Endometrial microvascular endothelial cells (primary cell): ENCODE measurements around the gene MLN. TPM values are rescaled to one million over a fixed set of nuclear protein-coding genes. Genes with fewer than 3 reads are reported as not detected.

Experiments used
- in situ Hi-C: cut with HindIII; loops from 2 replicates; pipeline ENCODE4 v1.10.0; 2017; ENCODE audit warnings: low sequenced_read_pairs, low pct_unique_long_range_greater_than_20kb; ENCODE audit errors: inconsistent ontology term
- total RNA-seq: library from RNA; depleted of rRNA; stranded (reverse); fragments of >200 nt; gene quantifications from one replicate; pipeline ENCODE4 v1.2.3, GENCODE V29; 2015; ENCODE audit errors: inconsistent ontology term

Gene MLN
- total RNA-seq, 1 donor from 2014 or later, result not detected

DNA sequence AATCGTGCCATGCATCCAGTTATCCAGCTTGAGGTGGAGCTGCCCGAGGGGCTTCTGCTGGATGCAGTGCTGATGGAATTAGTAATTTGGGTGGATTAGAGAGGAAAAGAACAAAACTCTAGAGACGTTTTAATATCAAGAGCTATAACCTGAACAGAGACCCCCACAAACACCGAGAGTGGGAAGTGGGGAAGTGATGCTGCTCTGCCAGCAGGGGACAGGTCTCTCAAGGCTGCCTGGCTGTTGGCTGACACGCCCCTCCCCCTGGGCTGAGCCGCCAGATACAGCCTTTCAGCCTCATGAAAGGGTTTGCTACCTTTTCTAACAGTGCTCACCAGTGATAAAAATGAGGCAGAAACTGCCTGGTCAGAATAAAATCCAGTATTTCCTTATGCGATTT, 24.5 kb downstream of the MLN start:
- in situ Hi-C loops, result no loop called here

DNA sequence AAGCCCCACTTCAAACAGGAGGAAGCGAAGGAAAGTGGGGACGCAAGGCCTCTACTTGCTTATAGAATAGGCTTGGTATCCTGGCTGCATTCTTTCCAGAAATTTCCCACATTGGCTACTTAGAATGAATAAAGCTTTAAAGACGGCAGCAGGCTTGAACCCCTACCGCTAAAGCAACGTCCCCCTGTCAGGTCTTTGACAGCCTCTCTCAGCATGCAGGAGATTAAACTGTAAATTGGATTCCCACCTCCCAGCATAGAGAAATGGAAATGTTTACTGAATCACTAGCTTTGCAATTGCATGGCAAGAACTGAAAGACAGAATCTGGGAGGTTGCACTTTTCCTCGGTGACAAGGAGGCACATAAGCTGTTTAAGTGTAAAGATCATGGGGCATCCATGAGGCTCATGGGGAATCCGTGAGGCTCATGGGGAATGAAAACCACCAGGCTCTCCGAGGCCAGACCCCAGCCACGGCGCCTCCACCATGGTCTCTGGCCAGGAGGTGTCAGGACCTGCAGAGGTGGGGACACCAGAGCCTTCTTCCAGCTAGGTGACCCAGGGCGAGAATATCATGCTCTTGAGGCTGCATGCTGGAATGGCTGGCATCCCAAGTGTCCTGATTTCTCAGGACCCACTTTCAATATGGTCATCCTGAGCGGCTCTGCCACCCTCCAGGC, 25.2 kb downstream of the MLN start:
- in situ Hi-C loops, result no loop called here

DNA sequence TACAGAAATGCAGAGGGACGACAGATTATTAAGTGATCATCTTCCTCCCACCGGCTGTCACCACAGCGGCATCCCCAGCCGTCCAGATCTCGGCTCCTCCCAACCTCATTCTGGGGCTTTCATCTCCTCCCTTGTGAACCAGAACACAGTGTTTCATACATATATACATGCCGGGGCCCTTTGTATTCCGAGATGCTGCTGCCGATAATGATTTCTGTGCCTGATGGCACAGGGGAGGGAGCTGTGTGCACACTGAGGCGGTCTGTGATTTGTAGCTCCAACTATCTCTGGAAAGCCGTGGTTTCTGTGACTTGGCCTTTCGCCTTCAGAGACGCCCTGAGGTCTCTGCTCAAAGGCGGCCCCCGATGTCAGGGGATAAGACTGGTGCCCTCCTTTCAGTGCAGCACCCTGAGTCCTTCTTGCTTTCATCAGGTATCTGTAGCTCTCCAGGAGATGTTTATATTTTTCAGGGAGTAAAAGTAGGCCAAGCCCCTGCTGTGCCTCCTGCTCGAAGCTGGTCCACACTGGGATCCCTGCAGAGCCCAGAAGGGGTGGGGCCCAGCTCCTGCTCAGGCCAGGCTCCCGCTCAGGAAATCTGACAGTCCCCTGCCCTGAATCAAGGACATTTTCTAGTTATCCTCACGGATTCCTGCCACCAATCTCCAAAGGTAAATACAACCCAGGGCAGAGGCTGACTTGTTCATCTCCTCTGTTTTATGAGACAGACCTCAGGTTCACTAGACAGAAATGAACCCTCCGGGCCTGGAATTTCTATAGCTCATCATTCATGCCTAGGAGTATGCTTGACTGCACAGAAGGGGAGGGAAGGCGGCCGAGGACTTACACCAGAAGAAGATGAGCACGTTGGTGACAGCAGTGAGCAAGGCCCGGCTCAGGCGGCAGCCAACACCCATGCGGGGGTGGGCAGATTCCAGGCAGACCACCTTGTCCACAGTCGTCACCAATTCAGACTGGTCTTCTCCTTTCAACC, 26.1 kb downstream of the MLN start:
- in situ Hi-C loops, result no loop called here

DNA sequence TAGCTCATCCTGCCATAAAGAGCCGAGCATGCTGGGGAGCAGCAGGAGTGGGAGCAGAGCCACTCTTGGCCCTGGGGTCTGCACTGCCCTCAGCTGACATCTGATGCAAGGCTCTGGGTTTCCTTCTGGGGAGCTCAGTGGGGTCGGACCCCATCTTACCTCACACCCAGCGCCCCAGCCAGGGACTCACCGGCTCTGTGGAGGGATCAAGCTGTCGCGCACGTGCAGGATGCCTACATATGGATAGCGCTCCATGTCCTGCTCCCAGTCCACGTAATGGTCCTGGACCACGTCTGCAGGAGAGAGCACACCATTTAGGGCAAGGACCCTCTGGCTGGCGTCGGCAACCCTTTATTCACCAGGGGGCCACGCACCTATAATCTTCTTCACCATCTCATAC, 27.0 kb downstream of the MLN start:
- in situ Hi-C loops, result no loop called here

DNA sequence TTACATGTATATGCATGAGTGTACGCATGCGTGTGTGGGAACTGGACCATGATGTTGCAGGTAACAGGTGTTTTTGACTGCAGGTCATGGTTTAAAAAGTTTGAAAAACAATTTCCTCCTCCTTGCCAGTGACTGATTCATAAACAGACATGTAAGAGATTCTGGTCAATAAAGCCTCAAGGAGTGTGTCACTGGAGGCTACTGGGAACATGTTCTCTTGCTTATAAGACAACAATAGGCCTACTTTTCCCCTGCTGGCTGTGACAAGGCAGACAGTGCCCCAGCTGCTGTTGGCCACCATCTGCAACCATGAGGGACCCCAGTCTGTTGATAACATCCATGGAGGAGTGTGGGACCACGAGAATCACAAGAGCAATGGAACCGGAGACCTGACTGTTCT, 27.6 kb downstream of the MLN start:
- in situ Hi-C loops, result no loop called here

DNA sequence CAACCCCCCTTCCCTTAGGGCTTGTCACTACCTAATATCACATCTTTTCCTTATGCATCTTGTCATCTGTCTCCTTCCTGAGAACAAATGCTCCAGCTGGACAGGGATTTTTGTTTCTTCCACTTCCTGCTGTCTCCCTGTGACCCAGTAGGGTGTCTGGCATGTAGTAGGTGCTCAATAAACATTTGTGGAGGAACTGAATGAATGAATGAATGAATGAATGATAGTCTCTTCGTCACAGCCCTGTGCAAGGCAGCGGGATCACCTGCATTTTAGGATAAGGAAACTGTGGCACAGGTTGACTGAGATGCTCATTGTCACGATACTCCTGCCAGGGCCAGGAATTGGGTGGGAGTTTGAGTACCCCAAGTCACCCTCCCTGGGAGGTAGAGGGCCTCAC, 29.0 kb downstream of the MLN start:
- in situ Hi-C loops, result no loop called here

DNA sequence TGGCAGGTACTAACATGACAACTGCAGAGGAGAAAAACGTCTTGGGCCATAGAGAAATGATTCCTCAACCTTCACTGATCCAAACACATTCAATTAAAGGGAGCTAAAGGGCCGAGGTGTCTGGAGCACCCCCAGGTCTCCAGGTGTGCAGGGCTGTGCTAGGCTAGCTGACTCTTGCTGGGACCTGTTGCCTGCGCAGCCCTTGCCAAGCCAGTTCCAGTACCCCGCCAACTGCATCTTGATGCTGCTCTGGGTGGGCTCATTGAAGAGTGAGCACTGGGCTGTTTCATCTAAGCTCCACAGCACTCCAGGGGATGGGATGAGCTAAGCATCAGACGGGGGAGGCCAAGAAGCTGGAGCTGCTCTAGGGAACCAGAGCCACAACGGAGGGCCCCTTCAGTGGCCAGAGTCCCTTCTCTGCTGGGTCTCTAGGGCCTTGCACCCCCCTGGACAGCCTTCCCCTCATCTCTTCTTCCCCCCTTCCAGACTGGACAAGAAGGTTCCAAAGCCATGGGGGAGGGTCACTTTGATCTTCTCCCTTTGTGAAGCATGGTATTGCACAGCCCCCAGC, 30.8 kb downstream of the MLN start:
- in situ Hi-C loops, result no loop called here

DNA sequence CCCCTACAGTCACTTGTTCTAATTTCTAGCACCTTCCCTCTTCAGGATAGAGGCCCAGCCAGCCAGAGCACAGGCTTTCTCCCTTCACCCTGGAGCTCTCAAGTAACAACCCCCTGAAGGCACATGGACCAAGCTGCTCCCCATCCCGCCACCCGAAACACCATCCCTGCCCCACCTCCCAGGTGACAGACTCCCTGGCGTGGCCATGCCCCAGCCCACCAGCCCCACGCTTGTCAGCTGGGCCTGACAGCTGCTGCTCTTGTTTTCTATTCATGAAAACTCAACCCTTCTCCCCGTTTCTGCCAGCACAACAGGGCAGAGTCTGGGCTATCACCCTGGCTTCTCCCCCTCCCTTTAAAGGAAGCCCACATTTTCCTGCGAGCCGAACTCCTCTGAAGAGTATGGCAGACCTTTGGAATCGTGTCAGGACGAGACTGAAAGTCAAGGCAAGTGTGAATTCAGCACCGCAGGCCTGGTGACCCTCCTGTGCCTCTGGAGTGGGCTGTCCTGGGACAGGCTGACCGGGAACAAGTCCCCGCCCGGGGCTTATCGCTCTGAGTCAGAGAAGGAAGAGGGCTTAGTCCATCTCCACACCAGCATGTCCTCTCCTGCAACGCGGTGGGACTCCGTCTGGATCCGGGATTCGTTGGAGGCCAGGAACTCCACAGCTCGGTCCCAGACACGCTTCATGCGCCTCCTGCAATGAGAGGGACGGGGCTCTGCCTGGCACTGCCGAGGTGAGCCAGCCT, 31.5 kb downstream of the MLN start:
- in situ Hi-C loops, result no loop called here

DNA sequence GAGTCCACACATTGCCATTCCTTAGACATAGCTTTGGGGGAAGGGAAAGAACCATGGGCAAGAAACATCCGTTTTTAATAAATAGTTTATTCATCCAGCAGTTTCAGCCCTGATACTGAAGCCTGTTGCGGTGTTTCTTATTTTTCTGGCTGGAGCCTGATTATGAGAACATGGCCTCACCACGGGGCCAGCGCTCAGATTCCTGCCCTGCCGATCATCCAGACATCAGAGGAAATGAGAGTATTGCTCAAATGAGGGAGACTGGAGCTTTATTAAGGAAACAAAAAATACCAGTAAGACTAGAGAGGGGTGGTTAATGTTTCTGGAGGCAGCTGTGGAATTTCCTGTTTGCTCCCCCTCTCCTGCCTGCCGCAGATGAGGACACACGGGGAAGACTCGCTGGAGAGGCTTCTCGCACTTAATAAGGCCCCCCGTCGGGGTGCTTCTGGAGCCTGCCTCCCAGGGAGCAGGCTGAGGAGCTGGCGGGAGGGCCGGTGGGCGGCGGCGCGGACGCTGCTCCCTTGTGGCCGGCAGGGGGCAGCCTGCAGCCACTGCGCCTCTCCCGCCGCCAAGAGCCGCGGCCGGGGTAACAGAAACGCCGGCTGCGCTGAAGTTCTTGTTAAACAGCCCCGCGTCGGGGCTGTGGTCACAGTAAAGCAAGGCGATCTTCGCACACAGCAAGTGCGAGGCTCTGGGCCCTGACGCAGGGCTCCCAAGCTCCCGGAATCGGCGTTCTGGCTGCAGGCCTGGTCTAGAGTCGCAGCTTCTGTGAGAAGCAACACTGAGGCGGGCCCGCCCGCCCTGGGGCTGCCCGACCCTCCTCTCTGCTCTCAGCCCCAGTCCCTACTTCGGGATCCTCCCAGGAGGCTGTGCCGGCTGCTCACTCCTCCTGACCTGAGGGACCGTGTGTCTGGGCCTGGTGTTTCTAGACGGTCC, 32.4 kb downstream of the MLN start:
- in situ Hi-C loops, result no loop called here

DNA sequence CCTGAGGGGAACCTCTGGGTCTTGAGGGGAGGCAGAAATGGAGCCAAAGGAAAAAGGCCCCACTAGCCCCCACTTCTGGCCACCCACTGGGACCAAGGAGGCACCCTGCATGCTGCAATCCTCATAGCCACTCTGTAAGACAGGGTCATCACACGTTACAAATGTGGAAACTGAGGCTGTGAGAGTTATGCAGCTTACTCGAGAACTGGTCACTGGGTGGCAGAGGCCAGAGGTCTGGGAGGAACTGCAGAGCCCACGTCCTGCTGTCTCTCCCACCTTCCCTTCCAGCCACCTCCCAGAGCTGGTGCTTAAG, 33.0 kb downstream of the MLN start:
- in situ Hi-C loops, result no loop called here

DNA sequence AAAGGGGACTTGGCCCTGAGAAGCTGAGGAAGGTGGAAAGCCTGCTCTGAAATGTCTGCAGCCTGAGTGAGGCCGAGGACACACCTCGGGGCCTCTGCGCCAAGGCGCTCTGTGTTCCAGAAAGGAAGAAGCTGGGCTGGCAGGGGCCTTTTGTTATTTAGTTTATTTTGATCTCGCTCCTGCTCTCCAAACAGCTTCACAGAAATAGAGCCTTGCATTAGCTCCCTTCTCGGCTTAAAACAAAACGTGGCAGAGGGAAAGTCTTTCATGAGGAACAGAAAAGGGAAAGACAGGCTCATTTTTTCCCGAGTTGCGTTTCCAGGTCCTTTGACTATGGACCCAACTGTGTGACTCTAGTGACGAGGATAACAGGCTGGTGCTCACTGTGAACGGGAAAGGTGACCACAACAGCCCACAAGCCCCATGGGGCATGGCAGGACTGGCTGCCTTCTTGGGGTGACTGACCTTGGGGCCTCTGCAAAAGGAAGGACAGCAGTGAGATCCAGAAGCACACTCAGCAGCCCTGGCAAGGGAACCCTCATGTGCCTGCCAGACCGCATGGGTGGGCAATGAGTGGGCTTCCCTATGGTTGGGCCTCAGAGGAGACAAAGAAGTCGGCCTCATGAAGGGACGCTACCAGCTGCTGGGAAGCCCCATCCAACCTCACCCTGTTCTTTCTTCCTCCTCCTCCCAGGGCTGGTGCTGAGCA, 33.5 kb downstream of the MLN start:
- in situ Hi-C loops, result no loop called here

DNA sequence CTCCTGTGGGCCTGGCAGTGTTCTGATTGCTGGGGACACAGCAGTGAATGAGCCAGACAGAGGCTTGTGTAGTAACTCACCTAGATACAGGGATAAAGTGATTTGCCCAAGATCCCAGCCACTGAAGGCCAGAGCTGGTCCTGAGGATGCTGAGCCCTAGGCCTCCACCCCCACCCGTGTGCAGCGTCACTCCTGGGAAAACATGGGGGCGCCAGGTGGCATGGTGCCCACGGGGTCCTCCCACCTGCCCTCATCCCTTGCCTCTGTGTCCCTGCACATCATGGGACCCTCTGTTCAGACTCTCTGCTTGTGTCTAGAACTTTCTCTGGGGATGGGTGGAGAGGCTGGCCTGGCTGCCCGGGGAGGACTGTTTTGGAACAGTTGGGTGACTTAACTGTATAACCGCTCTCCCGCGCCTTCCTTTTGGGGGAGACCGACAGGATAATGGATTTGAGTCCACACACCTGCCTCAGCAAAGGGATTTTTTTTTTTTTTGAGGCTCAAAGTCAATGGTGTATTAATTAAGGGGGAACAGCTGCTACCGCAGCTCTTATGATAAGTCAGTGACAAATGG, 34.5 kb downstream of the MLN start:
- in situ Hi-C loops, result no loop called here

DNA sequence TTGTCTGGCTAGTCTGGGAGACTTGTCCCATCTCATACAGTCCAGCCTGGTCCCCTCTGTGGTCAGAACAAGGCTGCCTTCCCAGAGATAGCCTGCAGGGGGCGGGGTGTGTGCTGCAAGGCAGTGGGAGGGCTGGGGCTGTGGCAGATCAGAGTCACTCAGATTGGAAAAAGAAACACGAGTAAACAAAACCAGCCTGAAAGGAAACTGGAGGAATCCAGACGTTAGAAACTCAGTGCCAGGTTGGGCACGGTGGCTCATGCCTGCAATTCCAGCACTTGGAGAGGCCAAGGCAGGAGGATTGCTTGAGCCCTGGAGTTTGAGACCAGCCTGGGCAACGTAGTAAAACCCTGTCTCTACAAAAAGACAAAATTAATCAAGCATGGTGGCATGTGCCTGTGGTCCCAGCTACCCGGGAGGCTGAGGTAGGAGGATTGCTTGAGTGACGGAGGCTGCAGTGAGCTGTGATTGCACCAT, 35.1 kb downstream of the MLN start:
- in situ Hi-C loops, result no loop called here

DNA sequence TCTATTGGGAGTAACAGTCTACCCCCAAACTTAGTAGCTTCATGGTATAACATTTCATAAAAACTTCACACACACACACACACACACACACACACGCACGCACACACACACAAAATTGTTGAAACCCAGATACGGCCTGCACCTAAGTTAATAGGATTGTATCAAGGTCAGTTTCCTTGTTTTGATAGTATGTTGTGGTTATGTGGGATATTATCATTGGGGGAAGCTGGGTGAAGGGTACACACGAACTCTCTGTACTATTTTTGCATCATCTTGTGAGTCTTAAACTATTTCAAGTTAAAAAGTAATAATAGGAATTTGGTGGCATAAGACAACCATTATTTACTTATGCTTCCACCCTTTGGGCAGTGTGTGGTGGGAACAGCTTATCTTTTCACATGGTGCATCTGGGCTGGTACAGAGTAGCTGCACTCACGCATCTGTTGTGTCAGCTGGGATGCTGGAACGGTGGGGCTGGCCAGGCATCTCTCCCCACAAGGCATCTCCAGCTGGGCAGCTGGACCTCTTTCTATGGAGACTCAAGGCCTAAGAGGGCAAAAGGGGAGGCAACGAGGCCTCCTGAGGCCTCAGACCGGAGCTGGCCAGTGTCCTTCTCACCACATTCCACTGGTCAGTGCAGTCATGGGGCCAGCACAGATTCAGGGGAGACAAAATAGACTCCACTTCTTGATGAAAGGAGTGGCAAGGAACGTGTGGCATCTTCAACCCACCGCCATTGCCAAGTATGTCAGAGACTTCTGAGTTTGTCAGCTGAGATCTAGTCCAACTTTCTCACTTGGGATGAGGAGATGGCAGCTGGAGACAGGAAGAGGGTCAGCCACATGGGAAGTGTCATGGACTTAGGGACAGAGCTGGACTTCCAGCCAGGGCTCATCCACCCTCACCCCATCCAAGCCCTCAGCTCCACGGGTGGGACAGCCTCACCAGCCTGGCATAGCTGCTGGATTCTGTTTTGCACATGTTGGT, 36.6 kb downstream of the MLN start:
- in situ Hi-C loops, result no loop called here

DNA sequence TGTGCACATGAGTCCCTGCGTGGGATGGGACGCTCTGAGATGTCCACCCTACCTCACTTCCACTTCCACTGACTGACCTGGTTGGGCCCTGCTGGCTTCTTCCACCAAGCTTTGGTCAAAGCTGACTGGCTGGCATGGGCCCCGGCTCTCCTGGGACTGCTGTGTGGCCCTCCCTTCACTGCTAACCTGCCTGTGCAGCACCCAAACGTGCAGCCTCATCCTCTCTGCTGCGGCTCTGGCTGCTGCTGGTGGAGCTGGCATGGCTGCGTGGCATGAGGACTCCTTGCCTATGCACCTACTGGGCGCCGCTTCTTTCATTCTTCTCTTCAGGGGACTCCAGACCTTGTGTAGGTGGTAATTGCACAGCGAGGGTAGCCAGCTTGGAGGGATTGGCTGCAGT, 38.4 kb downstream of the MLN start:
- in situ Hi-C loops, result no loop called here

DNA sequence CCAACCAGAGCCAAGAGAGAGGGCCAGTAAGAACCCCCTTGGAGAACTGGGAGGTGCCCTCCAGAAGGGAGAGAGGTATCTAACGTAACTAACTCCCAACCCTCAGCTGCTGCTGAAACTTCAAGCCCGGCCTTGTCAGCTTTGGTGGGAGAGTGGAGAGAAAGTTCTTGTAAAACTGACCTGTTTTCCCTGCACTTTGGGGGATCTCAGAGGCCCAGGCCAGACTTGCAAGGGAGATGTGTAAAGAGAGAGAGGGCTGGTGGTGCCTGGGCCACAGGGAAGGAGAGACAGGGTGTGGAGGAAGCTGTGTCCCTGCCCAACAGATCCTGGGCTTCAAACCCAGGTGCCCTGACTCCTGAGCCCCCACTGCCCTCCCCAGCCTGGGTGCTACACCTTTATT, 39.8 kb downstream of the MLN start:
- in situ Hi-C loops, result no loop called here
